ENCODE data around the gene GABPB2. TPM values are rescaled to one million over a fixed set of nuclear protein-coding genes. Genes with fewer than 3 reads are reported as not detected.
A peak's percentile ranks its signal among the peaks of the same experiment; 100 is the strongest.

GABPB2 gene
- total and polyA plus RNA-seq, 2 experiments from 2014 or later = 1.7 to 4.6 TPM

DNA sequence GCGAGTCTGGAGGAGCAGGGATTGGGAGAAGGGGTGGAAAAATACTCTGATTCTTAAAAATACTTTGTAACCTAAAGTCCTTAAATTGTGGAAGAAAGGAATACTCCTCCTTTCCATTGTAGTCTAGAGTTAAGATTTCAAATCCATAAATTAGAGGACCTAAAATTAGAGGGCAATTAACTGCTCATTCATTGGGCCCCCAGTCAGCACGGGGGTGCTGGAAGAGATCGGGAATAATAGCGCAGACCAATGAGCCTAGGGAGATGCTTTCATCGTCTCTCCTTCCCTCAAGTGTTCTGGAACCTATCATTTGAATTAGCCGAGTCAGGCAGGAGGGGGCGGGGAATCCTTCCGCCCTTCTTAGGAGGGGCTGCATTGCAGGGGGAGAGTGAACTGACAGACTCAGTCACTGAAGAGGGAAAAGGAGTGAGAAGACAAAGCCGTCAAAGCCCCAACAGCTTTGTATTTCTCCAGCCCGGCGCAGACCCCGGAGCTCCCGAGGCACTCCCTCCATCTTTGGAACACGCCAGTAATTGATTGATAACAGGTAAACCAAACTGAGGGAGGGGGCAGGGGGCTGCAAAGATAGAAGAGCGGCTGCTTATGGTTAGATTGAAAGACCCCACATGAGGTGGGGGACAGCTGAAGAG, 10.4 kb upstream of the GABPB2 start, which contains the start of gene MLLT11:
TSS of gene MLLT11 (plus strand) at position 391 of the 650 bp plus-strand sequence. CDS start 6,828 bp downstream, outside the sequence.
- Histone ChIP-seq H3K4me1 (ENCODE audit: low read depth) (peaks cover 8% of the 10 kb centered on the region), H3K27ac (peak within 1 kb of the TSS; percentile 82), H3K27me3 (no peaks in the 10 kb centered on the region), H3K4me3 (peak within 1 kb of the TSS; percentile 79), H3K36me3 (peaks cover 6% of the 10 kb centered on the region), H3K9me3 (ENCODE audit: low read depth) (no peaks in the 10 kb centered on the region)
- TF ChIP-seq, protein P1, sequence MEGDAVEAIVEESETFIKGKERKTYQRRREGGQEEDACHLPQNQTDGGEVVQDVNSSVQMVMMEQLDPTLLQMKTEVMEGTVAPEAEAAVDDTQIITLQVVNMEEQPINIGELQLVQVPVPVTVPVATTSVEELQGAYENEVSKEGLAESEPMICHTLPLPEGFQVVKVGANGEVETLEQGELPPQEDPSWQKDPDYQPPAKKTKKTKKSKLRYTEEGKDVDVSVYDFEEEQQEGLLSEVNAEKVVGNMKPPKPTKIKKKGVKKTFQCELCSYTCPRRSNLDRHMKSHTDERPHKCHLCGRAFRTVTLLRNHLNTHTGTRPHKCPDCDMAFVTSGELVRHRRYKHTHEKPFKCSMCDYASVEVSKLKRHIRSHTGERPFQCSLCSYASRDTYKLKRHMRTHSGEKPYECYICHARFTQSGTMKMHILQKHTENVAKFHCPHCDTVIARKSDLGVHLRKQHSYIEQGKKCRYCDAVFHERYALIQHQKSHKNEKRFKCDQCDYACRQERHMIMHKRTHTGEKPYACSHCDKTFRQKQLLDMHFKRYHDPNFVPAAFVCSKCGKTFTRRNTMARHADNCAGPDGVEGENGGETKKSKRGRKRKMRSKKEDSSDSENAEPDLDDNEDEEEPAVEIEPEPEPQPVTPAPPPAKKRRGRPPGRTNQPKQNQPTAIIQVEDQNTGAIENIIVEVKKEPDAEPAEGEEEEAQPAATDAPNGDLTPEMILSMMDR (IDR thresholded peaks at IDR 0.05; ENCODE audit: low read depth, low read length) = no peak
- DNase-seq (ENCODE audit: low read depth in 1 of 2, low spot score in 1 of 2) = peak; percentile 60 to 88

DNA sequence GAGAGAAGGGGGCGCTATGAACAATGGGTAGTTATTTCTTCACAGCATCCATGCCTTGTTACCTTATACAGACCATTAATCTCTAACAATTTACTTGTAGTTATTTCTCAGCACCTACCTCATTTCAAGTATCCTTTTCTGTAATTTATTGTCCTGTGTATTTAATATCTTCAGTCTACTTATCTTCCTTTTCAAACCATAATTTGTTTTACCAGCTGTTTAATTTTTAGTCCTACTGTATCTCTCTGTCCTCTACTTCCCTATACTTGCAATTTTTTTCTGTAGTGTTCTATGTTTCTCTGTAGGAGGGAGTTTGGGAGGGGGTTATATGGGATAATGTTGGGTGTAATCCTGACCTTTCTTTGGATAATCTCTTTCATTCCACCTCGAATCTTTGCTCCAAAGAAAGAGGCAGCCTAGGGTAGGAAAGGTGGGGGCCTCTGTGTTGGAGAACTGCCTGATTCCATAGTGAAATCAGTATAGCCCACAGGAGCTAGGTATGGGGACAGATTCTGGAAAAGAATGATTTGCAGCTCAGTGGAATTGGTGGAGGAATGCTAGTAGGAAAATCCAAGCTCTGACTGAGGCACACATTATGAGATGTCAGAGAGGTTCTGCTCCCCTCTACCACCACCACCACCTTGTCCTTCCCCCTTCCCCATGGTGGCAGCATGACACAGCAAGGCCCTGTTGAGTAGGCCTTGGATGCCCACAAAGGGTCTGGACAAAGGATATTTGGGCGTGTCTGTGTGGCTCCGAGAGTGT, 9.7 kb upstream of the GABPB2 start:
- H3K9me3 ChIP-seq (ENCODE audit: low read depth) = no peaks in the 10 kb centered on the region
- peaks cover 8% of the 10 kb centered on the region for H3K4me1 ChIP-seq (ENCODE audit: low read depth)
- peak overlapping the region; percentile 79 for H3K4me3 ChIP-seq
- no peaks in the 10 kb centered on the region for H3K27me3 ChIP-seq
- H3K36me3 ChIP-seq = no peaks in the 10 kb centered on the region
- H3K27ac ChIP-seq = peak overlapping the region; percentile 82
- no peak for DNase-seq (ENCODE audit: low read depth in 1 of 2, low spot score in 1 of 2)
- TF ChIP-seq, protein P1 (IDR thresholded peaks at IDR 0.05; ENCODE audit: low read depth, low read length) = no peak

GRCh38 chr1:151061704-151062103, 8.9 kb upstream of the GABPB2 start:
- Histone ChIP-seq H3K36me3 (no peaks in the 10 kb centered on the region), H3K4me3 (peak overlapping the region; percentile 79), H3K27me3 (no peaks in the 10 kb centered on the region), H3K9me3 (ENCODE audit: low read depth) (no peaks in the 10 kb centered on the region), H3K27ac (peak overlapping the region; percentile 82), H3K4me1 (ENCODE audit: low read depth) (peaks cover 8% of the 10 kb centered on the region)
- TF ChIP-seq, protein P1 (IDR thresholded peaks at IDR 0.05; ENCODE audit: low read depth, low read length) = no peak
- DNase-seq (ENCODE audit: low read depth in 1 of 2, low spot score in 1 of 2) = no peak

DNA sequence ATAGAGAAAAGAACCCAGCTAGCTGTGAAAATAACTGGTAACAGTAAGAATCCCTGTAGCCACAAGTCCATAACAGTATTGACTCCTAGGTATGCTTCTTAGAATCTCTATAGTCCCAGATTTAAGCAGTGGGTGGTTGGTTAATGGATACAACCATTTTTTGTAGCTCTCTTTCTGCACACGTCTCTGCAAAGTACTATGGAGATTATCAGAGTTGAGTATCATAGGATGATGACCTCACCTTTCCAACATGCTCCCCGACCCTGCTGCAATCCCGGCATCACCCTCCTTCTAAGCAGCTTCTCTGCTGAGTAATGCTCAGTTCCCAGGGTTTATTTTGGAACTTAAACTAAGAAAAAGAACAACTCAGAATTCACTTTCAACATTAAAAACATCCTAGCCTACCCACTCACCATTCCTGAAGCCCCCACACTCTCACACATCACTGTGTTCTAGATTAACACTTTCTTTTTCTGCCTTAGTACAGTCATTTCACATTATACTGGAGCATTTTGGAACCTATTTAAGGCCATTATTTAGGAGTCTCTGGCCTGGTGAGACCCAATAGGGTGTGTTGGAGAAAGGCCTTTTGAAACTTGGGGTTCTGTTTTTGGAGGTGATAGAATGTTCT, 7.7 kb upstream of the GABPB2 start:
- Histone ChIP-seq H3K9me3 (ENCODE audit: low read depth) (no peaks in the 10 kb centered on the region), H3K27ac (no peak overlapping the region), H3K4me3 (no peak overlapping the region), H3K4me1 (ENCODE audit: low read depth) (peaks cover 6% of the 10 kb centered on the region), H3K36me3 (no peaks in the 10 kb centered on the region), H3K27me3 (no peaks in the 10 kb centered on the region)
- TF ChIP-seq, protein P1 (IDR thresholded peaks at IDR 0.05; ENCODE audit: low read depth, low read length) = no peak
- peak in 1 of 2 donors; percentile 74 for DNase-seq (ENCODE audit: low read depth in 1 of 2, low spot score in 1 of 2)

DNA sequence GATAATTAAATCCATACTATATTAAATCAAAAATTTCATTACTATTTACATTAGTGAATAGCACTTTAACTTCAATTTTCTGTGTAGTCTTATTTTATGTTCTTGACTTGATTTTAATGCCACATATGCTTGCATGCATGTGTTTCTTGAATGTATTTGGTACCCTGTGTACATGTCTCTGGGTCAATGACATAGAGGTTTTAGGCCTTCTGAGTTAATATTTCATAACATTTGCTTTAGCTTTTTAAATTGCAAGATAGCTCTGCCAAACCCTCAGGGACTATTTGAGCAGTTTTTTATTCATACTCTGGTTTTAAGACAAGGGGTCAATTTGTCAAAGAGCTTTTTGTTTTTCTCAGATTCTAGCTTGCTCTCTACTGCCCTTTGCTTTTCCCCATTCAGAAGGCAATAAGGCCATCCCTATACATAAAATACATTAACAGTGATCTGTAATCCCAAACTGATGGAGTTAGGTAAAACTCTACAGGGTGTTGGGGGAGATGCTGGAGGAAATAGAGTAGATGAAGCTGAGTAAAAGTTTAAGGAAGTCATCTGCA, 5.4 kb upstream of the GABPB2 start:
- Histone ChIP-seq H3K27me3 (no peaks in the 10 kb centered on the region), H3K4me1 (ENCODE audit: low read depth) (no peaks in the 10 kb centered on the region), H3K27ac (no peak overlapping the region), H3K36me3 (no peaks in the 10 kb centered on the region), H3K9me3 (ENCODE audit: low read depth) (no peaks in the 10 kb centered on the region), H3K4me3 (no peak overlapping the region)
- TF ChIP-seq, protein P1 (IDR thresholded peaks at IDR 0.05; ENCODE audit: low read depth, low read length) = no peak
- DNase-seq (ENCODE audit: low read depth in 1 of 2, low spot score in 1 of 2) = no peak
